B cell (primary cell): Measurements from ENCODE around the gene CCNB1.

Source experiments
- CTCF ChIP-seq: fragments of 200-600 bp; IDR thresholded peaks from one replicate; pipeline ENCODE4 v1.8.0; 2022; ENCODE audit warnings: antibody characterized with exemption, mild to moderate bottlenecking
- EZH2 ChIP-seq: IDR thresholded peaks from 2 replicates; pipeline ENCODE4 v1.6.1; 2012; ENCODE audit warnings: borderline replicate concordance, low read depth, mild to moderate bottlenecking, moderate library complexity, low read length; ENCODE audit not compliant: insufficient read depth, poor library complexity, severe bottlenecking

- no peak for TF ChIP-seq EZH2
- no peak for TF ChIP-seq CTCF
These were observed 14.2 kb upstream of the CCNB1 start for GRCh38 chr5:69152731-69153130.
